Activated CD8-positive, alpha-beta memory T cell treated with anti-CD3 and anti-CD28 coated beads, Interleukin-2, amount 50 U/mL, for 48 hours (primary cell): Measurements from ENCODE around the gene NWD2.

Experiments
- DNase-seq: peaks from one replicate; pipeline ENCODE4 v3.0.0-alpha.2; 2020

The NWD2 gene

DNA sequence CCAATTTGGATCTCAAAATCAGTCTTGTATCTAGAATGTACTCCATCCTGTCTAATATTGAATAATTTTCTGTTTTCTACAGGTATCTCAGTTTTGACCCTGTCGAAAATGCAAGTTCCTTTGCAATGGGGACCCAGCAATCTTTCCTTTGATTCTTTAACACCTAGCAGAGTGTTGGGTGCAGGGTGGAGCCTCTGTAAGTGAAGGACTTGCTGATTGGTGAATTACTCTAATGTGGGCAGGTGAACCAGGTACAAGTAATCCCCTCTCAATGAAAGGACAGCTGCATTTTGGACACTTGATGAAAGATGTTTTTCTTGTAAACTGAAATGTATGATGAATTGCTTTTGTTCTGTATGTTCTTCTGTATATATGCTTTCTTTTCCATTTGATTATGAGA, 54.9 kb downstream of the NWD2 start:
- no peak for DNase-seq

DNA sequence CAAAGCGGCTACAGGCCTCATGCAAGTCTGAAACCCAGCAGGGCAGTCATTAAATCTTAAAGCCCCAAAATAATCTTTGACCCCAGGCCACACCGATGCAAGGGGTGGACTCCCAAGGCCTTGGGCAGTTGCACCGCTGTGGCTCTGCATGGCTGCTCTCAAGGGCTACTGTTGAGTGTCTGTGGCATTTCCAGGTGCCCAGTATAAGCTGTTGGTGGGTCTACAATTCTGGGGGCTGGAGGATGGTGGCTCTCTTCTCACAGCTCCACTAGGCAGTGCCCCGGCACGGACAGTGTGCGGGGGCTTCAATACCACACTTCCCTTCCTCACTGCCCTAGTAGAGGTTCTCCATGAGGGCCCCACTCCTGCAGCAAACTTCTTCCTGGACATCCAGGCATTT, 60.1 kb downstream of the NWD2 start:
- DNase-seq, result no peak

DNA sequence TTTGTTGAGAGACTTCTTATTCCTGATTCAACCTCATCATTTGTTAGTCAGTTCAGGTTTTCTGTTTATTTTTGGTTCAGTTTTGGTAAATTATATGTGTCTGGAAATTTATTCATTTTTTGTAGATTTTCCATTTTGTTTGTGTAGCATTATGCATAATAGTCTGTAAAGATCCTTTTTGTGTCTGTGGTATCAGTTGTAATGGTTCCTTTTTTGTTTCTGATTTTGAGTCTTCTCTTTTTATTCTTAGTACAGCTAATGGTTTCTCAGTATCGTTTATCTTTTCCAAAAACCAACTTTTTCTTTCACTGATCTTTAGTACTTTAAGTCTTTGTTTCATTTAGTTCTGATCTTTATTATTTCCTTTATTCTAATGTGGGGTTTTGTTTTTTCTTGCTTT, 61.4 kb downstream of the NWD2 start:
- DNase-seq, result no peak

DNA sequence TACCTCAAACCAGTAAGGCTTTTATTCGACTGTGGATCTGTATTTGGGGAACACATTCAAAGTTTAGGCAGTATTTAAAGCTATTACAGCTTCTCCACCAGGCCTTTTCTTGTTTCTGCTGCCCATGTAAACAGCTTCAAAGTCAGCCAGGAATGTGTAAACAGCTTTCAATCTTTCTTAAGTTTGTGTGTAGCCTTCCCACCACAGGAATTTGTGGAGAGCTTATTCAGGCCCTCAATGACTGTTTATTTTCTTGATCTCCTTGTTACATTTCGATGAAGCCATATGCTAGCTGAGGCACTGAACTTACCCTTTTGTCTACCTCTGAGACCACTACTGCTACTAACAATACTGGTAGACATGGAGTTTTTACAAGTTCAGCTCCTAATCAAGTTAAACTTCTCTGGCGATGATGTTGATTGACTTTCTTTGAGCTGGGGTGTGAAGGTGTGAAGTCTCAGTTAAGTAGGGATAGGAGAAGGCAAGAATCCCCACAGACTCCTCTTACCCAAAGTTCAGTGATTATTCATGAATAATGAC, 72.6 kb downstream of the NWD2 start:
- no peak for DNase-seq

DNA sequence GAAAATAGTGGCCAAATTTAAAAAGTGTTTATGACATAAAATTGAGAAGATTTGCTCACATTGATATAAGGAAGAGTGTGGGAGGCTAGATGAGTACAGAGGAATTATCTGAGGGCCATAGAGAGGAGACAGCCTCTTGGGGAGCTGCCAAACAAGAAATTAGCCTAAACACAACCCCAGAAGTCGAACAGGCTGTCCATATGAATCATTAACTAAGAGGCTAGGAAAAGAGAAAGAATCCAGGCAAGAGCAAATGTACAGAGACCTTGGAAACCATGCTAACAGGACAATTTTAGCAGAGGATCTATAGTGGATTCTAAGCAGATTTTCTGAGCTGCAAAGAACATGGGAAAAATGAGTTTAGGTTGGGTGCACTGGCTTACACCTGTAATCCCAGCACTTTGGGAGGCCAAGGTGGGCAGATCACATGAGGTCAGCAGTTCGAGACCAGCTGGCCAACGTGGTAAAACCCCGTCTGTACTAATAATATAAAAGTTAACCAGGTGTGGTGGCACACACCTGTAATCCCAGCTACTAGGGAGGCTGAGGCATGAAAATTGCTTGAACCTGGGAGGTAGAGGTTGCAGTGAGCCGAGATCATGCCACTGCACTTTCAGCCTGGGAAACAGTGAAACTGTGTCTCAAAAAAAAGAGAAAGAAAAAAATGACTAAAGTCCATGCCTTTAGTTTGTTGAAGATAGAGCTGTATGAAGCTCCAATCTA, 76.1 kb downstream of the NWD2 start:
- DNase-seq, result no peak

DNA sequence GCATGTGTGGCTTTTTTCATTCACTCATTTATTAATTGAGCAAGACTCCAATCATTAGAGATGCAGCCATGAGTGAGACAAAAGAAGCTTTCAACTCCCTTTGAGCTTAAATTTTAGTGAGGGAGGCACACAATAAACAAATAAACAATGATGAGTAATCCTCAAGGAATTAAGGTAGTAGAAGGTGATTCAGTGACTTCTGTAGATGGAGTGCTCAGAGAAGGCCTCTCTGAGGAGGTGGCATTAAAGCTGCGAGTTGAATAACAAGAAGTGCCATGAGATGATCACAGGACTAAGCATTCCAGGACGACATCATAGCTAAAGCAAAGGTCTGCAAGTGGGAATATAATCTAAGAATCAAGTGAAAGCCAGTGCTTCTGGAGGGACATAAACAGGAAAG, 77.6 kb downstream of the NWD2 start:
- no peak for DNase-seq

DNA sequence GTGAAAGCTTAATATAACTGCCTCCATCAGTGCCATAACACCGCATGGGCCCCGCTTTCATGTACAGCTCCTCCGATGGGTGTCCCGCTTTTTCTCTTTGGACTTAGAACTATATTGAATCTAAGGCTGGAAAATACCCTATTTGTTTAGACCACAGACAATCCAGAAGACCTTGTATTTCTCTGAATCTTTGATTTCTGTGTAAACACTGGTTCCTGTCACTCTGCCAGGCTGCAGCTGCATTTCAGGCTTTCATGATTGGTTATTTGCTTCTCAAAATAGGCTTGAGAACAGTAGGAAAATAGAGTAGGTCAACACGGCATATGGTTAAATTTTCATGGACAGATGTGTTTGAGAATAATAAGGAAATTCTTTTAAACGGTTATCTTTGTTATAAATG, 80.0 kb downstream of the NWD2 start:
- no peak for DNase-seq

DNA sequence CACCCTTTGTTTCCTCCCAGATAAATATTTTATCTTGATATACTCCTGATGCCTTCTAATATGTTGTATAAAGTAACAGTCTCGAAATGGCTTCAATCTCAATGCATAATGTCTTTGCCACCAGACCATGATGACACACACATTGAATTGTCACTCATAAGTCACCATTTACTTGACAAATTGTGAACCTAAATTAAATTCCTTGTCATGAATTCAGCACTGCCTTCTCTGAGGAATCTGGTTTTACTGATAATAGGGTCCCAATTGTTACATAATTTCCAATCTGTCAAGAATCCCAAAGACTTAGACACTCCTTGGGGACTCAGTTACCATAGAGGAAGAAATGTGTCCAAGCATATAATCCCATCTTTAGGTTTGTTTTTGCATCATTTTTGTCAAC, 82.3 kb downstream of the NWD2 start:
- no peak for DNase-seq

DNA sequence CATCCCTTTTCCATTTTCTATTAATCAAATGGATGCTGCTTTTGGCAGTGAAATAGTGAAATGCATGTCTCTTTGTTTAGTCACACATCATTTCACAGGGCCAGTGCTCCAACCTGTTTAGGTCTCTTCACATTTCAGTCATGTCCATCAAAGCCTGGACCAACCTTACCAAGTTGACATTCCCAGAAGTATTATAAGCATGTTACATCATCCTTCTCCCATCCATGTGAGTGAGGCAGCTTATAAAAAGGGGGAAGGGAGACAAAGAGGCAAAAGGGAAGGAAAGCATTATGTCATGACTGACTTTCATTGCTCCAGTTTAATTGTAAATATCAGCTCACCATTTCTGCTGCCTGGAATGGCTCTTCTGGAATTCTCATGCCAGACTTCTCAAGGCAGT, 94.4 kb downstream of the NWD2 start:
- no peak for DNase-seq

DNA sequence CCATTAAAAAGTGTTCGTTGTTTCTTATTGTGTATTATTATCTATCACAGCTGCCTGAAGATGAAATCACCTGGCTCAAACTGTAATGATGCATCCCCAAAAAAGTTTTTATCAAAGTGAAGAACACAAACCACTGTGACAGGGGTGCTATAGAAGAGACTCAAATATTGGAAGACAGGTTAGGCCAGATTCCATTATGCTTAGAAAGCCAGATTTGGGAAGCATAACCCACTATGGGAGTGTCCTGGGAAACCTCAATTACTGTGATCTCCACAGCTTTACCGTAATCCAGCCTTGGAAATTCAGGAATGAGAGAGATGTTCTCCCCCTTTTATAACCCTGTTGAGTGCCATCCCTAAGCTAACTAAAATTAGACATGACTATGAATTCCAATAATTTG, 114.2 kb downstream of the NWD2 start:
- no peak for DNase-seq

DNA sequence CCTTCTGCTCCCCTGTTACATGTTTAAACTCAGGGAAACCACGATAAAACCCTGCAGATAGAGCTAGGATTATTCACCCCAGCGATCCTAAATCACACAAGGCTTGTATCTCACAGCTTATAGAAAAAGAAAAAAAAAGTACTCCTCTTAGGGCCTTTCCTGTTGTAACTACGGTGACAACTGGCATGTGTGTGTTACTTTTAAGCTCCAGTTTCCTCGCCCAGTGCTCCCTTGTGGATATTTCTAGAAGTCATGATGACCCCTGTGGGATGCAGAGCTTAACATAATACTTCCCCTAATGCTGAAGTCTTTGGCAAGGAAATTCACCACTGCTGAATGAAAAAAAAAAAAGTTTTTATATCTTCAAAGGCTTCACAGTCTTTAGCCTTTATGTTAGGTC, 114.7 kb downstream of the NWD2 start:
- DNase-seq, result no peak

DNA sequence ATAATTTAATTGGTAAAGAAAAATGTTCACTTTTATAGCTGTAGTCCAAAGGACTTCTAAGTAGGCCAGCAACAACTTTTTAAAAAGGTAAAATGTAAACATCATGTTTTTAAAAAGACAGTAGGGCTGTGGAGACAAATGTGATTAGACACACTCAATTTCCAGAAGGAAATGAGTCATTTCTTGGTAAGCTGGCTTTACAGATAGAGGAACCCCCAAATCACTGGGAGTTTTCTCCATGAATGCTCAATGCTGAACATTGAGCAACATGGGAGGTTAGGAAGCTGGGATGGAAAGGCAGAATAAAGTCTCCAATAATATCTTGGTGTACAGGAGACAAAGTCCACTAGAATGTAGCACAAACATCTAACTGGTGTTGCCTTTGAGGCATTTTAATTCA, 121.3 kb downstream of the NWD2 start:
- DNase-seq, result no peak

DNA sequence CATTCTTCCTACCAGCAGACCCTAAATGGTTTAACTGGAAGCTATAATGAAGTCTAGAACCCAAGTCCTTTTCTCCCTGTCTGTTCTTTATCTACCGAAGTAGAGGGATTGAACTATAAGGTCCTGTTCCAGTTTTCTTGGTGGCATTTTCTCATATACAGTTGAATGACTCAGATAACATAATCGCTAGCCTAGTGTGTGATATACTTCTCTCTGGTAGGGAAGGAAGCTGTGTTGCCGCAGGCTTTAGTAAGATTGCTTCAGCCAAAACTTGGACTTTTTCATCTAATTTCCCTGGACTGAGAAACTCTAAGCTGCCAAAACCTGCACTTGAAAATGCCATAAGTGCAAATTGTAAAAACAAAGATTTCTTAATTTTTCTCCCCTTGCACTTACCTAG, 123.4 kb downstream of the NWD2 start:
- DNase-seq, result no peak

DNA sequence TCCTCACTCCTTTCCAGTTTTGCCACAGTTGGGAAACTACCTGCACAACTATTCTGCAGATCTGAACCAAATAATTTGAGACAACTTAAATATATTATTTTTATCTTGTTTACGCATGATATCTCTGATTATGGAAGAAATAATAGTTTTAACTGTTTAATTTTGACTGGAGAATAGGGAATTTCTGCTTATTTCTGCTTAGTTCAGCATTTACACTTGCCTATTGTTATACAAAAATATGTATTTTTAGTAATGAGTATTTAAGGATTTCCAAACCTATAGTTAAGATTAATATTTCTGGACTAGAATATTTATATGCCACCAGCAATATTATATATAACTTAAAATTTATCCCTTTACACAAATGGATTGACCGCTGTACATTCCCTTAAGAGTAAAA, 125.5 kb downstream of the NWD2 start:
- no peak for DNase-seq

DNA sequence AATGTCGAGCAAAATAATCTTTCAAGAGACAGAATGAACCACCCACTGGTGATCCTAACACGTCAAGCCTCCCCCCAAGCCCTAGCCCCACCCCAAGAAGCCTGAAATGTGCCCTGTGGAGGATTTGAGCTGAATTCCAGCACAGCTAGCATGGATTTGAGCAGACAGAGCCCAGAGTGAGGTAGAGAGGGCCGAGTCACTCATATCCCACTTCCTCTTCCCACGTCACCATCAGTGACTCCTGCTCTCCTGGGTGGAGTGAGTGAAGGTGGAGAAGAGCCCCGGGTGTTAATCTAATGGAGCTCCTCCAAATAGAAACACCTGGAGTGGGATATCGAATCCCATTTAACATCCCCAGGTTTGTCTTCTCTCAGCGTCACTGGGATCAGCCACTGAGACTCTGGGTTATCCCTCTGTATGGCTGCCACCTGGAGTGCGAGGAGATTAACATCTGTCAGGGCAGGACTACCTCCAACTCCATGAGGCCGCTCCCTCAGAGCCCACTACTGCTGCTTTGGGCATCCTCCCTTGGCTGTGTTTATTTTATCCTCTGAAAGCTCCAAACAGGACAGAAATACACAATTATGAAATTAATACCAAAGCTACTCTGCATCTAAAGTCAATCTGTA, 136.6 kb downstream of the NWD2 start:
- no peak for DNase-seq

DNA sequence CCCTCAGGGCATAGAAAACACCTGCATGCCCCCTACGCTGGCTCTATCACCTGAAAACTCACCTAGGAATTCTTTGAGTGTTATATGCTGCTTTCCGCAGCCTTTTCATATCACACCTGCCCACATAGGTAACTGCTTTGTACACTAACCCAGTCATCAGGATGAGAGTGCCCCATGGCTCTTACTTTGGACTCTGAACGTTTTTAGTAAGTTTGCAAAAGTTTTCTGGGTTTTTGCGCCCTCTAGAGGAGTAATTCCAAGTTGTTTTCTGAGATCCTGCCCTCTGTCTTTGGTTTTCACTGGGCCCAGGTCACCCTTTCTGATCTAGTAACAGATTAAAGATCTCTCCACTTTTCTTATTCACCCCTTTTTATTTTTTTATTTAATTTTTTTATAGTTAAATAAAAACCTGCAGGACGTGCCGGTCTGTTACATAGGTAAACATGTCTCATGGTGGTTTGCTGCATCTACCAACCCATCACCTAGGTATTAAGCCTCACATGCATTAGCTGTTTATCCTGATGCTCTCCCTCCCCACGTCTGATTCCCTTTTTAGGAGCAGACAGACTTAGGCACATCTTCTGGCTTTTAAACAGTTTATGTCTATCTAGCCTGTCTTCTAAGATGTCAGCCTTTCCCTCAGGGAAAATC, 139.2 kb downstream of the NWD2 start:
- no peak for DNase-seq

DNA sequence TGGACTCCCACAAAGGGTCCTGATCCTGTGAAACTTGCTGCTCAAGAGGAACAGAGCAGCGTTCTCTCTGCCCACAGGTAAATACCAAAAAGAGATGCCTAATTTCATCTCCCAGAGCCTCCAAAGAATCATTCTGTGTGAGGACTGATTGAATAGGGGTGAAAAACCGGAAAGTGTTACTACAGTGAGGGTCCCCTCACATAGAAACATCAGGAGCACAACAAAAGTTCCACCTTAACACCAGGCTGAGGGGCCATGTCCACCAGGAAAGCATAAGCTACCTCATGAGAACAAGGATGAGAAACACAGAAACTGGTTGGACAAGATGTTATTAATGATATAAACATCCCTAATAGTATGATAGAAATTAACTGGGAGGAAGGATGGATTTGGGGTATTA, 140.9 kb downstream of the NWD2 start:
- no peak for DNase-seq

DNA sequence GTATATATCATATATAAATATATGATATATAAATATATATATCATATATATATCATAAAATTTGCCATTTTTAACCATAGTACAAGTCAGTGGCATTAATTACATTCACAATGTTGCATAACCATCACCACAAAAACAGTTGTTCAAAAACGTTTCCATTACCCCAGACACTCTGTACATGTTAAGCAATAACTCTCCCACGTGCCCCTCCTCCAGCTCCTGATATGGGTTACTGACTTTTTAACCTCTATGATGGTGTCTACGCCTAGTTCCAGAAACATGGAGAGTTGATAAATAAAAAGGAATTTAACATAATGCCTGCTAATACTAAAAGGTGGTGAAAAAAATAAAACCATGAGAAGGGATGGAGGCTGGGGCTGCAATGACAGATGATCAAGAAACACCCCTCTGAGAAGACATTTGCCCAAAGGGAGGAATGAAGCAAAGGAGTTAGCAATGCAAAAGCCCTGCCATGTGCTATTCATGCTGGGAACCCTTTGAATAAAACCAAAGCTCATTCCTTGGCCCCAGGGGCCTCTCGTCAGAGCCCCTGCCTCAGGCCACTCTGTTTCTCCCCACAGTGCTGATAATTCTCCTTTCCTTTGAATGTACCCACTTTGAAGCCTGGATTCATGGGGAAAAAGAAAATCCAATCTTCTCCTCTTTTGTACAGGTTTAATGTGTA, 144.3 kb downstream of the NWD2 start:
- no peak for DNase-seq

DNA sequence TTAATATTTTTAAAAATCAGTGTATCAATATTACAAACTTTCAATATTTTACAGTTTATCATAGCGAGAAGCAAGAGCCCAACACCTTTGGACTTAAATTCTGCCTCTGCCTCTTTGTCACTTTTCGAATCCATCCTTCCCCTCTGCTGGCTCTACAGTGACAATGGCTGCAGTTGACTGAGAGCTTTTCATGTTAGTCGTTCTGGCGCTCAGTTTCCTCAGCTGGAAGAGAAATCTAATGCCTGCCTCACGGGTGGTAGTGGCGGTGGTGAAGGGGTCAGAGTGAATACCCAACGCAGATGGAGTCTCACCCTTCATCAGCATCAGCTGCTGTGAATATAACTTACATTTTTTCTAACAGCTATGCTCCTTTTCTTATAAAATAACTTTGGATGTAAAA, 144.8 kb downstream of the NWD2 start:
- DNase-seq, result no peak

DNA sequence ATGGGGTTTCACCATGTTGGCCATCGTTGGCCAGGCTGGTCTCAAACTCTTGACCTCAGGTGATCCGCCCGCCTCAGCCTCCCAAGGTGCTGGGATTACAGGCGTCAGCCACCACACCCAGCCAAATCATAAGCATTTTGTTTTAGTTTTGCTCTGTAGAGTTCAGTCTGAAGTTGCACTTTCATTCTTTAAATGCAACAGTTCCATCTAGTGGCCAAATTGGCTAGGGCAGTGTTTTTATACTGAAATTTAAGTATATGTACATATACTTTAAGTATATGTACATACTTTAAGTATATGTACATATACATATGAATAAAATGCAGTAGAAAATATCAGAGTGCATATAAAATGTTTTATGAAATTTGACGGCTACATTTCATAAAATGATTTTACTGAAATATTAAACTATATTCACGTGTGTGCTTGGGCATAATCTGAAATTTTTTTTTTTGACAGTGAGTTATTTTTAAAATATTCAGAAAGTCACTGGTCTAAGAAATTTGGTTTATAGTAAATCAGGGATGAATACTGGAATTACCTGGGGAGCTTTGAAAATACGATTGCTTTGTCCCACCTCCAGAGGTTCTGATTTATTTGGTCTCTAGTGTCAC, 145.5 kb downstream of the NWD2 start:
- no peak for DNase-seq

DNA sequence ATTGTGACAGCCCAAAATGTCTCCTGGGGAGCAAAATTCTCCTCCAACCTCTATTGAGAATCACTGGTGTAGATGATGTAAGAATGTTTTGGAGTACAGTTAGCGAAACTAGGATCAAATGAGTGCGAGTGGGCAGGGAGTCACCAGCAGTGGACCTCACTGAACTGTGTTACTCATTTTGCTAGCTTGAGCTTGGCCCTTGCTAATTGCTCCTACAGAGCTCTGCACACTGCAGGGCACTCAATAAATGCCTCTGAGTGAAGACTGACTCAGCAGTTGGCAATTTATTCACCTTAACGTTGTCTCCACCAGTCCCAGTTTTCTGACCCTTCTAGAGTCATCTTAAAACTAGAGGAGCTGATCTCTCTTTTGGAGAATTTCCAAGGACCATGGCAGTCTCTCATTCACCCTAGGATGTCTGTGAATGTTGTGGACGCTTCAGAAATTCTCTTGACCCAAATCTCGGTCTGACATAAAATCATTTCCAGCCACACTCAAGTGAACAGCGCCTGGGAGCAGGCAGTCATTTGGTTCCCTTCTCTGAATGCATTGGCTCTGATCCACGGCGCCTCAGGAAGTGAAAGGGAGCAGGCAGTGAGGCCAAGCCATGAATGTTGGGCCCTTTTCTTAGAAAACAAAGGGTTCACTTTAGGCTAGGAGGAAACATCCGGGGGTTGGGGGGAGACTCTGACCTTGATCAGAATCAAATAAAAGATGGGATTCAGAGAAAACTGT, 148.1 kb downstream of the NWD2 start:
- DNase-seq, result no peak

DNA sequence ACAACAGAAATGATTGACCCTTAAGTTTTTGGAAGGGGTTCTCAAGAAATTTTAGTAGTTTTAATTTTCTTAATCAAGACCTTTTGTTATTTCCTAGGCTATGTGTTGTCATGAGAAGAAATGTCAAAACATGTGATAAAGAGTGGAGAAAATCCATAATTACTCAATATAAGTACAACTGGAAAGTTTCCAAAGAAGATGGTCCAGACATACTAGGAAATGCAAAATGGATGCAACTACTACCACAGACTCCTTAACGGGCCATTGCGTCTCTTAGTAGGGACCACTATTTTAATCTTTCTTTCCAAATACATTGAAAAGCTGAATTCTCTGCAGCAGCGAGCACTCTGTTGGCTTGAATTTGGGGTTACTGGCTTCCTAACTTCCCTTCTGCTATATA, 148.8 kb downstream of the NWD2 start:
- DNase-seq, result no peak

DNA sequence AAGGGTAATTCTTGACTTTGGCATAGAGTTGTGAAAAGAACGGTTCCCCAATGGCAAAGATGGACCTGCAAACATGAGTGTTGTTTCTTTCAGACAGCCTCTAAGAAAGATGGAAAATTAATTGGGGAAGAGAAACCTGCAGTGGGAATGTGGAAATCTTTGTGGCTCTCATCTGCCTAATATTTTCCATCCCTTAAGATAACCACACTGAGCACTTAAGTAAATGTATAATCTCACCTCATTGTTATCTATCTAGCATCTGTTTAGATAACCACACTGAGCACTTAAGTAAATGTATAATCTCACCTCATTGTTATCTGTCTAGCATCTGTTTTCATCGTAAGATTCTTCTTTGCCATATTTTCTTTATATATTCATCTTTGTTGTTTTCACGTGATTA, 149.3 kb downstream of the NWD2 start:
- no peak for DNase-seq
